B cell (primary cell): ENCODE results near the gene RUFY1. TPM values are rescaled to one million over a fixed set of nuclear protein-coding genes. Genes with fewer than 3 reads are reported as not detected.

Experiments
- ATAC-seq: fragments of 200-7000 bp; cut with Tn5 transposase; one replicate; pipeline ENCODE4 v1.10.0; 2021; ENCODE audit warnings: low read depth, mild to moderate bottlenecking, moderate number of reproducible peaks, moderate library complexity
- CTCF ChIA-PET: fragments of 350-600 bp; sonication (Branson Sonifier 250); formaldehyde crosslinking; loops from one replicate; lab custom pipeline; 2021; ENCODE audit warnings: antibody characterized with exemption, inconsistent platforms; lab: Charles Lee
- POLR2A ChIA-PET: fragments of 350-600 bp; sonication (Branson Sonifier 250); formaldehyde crosslinking; loops from one replicate; lab custom pipeline; 2021; ENCODE audit warnings: antibody characterized with exemption; lab: Charles Lee
- DNase-seq: peaks from one replicate; pipeline ENCODE4 v3.0.0; 2013
- H2AFZ ChIP-seq: 2 replicates; pipeline ENCODE4 v1.6.1; 2012; ENCODE audit warnings: mild to moderate bottlenecking, low read depth, low read length; ENCODE audit not compliant: insufficient read depth, poor library complexity, severe bottlenecking
- H3K27ac ChIP-seq, 2 donors: 1 replicate in 1 of 2; 2 replicates in 1 of 2; pipeline ENCODE4 v1.5.1; 2012 to 2013; ENCODE audit warnings: low read length in 2 of 2, mild to moderate bottlenecking in 2 of 2, moderate library complexity in 1 of 2
- H3K27me3 ChIP-seq, 4 experiments: fragments of 200-600 bp in 1 of 4; sonication (generic) in 1 of 4; replicated peaks in 1 of 4; 1 replicate in 2 of 4; 2 replicates in 2 of 4; pipeline versions ENCODE4 v1.6.1 to v1.7.0; 2013 to 2016; ENCODE audit warnings: low read length in 3 of 4, mild to moderate bottlenecking in 2 of 4, mixed read lengths in 1 of 4, moderate library complexity in 1 of 4; ENCODE audit not compliant: insufficient read depth in 4 of 4, control insufficient read depth in 3 of 4; ENCODE audit errors: control extremely low read depth in 1 of 4
- H3K36me3 ChIP-seq, 2 experiments: replicated peaks in 1 of 2; 1 replicate in 1 of 2; 2 replicates in 1 of 2; pipeline versions ENCODE4 v1.6.1 to v1.7.1; 2013; ENCODE audit warnings: low read length in 1 of 2; ENCODE audit not compliant: insufficient read depth in 2 of 2, control insufficient read depth in 1 of 2; ENCODE audit errors: control extremely low read depth in 1 of 2, extremely low read depth in 1 of 2
- H3K4me1 ChIP-seq, 2 donors: fragments of 200-600 bp in 1 of 2; sonication (generic) in 1 of 2; 1 replicate in 1 of 2; 2 replicates in 1 of 2; pipeline versions ENCODE4 v1.5.1 to v1.6.1; 2013 to 2017; ENCODE audit warnings: low read length in 2 of 2; ENCODE audit not compliant: control insufficient read depth in 2 of 2, insufficient read depth in 2 of 2
- H3K4me2 ChIP-seq: replicated peaks from 2 replicates; pipeline ENCODE3; 2012; ENCODE audit warnings: mild to moderate bottlenecking, low read depth, low read length; ENCODE audit not compliant: poor library complexity, severe bottlenecking
- H3K4me3 ChIP-seq, 5 experiments: fragments of 200-600 bp in 1 of 5; sonication (generic) in 1 of 5; 1 replicate in 3 of 5; 2 replicates in 2 of 5; pipeline versions ENCODE4 v1.5.1 to v1.7.0; 2011 to 2016; ENCODE audit warnings: low read length in 4 of 5, mild to moderate bottlenecking in 4 of 5, low read depth in 2 of 5, control low read depth in 1 of 5, moderate library complexity in 1 of 5; ENCODE audit not compliant: insufficient read depth in 1 of 5; ENCODE audit errors: control extremely low read depth in 1 of 5, extremely low read depth in 1 of 5
- H3K79me2 ChIP-seq: fragments of 200-600 bp; sonication (generic); one replicate; pipeline ENCODE4 v1.6.0; 2016; ENCODE audit warnings: low read length; ENCODE audit not compliant: control insufficient read depth, insufficient read depth
- H3K9ac ChIP-seq: fragments of 200-600 bp; sonication (generic); 2 replicates; pipeline ENCODE4 v1.6.1; 2017; ENCODE audit warnings: mild to moderate bottlenecking, low read length, moderate library complexity
- H3K9me3 ChIP-seq, 3 donors: one replicate each; pipeline versions ENCODE4 v1.6.1 to v1.7.1; 2013; ENCODE audit warnings: low read length in 2 of 3; ENCODE audit not compliant: control insufficient read depth in 2 of 3, insufficient read depth in 1 of 3; ENCODE audit errors: control extremely low read depth in 1 of 3
- H4K20me1 ChIP-seq: 2 replicates; pipeline ENCODE4 v1.6.0; 2012; ENCODE audit warnings: mild to moderate bottlenecking, low read length; ENCODE audit not compliant: insufficient read depth, control insufficient read depth, poor library complexity, severe bottlenecking
- H3K27ac Mint-ChIP-seq: one replicate; pipeline ENCODE4 v1.8.0; 2021; ENCODE audit warnings: mixed read lengths
- H3K27me3 Mint-ChIP-seq: one replicate; pipeline ENCODE4 v1.8.0; 2021; ENCODE audit warnings: mixed read lengths
- H3K4me1 Mint-ChIP-seq: one replicate; pipeline ENCODE4 v1.8.0; 2021; ENCODE audit warnings: mixed read lengths
- H3K4me3 Mint-ChIP-seq: one replicate; pipeline ENCODE4 v1.8.0; 2021; ENCODE audit warnings: mixed read lengths
- H3K9me3 Mint-ChIP-seq: one replicate; pipeline ENCODE4 v1.8.0; 2022; ENCODE audit warnings: mixed read lengths; ENCODE audit not compliant: insufficient read depth
- EZH2 ChIP-seq: IDR thresholded peaks from 2 replicates; pipeline ENCODE4 v1.6.1; 2012; ENCODE audit warnings: borderline replicate concordance, low read depth, mild to moderate bottlenecking, moderate library complexity, low read length; ENCODE audit not compliant: insufficient read depth, poor library complexity, severe bottlenecking
- WGBS: methylation state at CpG from one replicate; pipeline ENCODE4 v1.1.5; 2013; ENCODE audit warnings: missing lambda C conversion rate; ENCODE audit not compliant: insufficient coverage; 5-methylcytosine and 5-hydroxymethylcytosine counted together
- intact Hi-C: fragments of 100-400 bp; cut with micrococcal nuclease; formaldehyde crosslinking; loops from one replicate; pipeline ENCODE4 v1.10.0; 2022
- polyA plus RNA-seq: library from polyadenylated mRNA; depleted of rRNA; stranded (reverse); fragments of >200 nt; gene quantifications from 2 replicates; pipeline ENCODE4 v1.2.3, GENCODE V29; 2012
- total RNA-seq, 2 donors: library from RNA; stranded (reverse); fragments of 120-200 nt in 1 of 2; gene quantifications; 1 replicate in 1 of 2; 2 replicates in 1 of 2; pipeline versions ENCODE4 v1.2.3 to v1.2.4, GENCODE V29; 2013 to 2022
- TF ChIP-seq, protein P1 (sequence below): fragments of 200-600 bp; IDR thresholded peaks from one replicate; pipeline ENCODE4 v1.8.0; 2022; ENCODE audit warnings: antibody characterized with exemption, mild to moderate bottlenecking

Gene RUFY1
- total and polyA plus RNA-seq, 2 donors (not counting 1 experiment from before 2014, with no cell fraction given): 38.5 to 99.8 TPM

GRCh38 chr5:179599973-179600372 lies 49.6 kb downstream of the RUFY1 start:
- ChIA-PET CTCF (no interaction called here), POLR2A (interaction anchor here (0.6 to 0.7 kb wide), 3 partner anchors 14 to 482 kb away, joined by 3 to 8 read pairs (median 3); no protein-coding TSS in a partner anchor)
- Mint-ChIP-seq H3K4me3 (no peak overlapping the region), H3K27me3 (no peaks in the 10 kb centered on the region), H3K27ac (no peak overlapping the region), H3K4me1 (no peaks in the 10 kb centered on the region), H3K9me3 (no peaks in the 10 kb centered on the region)
- WGBS: 82% methylated on average over 9 of the region's 9 CpGs
- DNase-seq (no peak), ATAC-seq (no peak)
- Histone ChIP-seq H3K79me2 (peaks cover 5% of the 10 kb centered on the region), H2AFZ (no peak overlapping the region), H3K4me3 (no peak overlapping the region), H3K9ac (no peak overlapping the region), H3K27me3 (no peaks in the 10 kb centered on the region), H4K20me1 (no peaks in the 10 kb centered on the region), H3K4me2 (no peak overlapping the region), H3K27ac (no peak overlapping the region), H3K36me3 (peaks cover 6 to 66% of the 10 kb centered on the region in 2 experiments), H3K4me1 (no peaks in the 10 kb centered on the region), H3K9me3 (no peaks in the 10 kb centered on the region)
- intact Hi-C loops: no loop called here
- TF ChIP-seq, protein P1, sequence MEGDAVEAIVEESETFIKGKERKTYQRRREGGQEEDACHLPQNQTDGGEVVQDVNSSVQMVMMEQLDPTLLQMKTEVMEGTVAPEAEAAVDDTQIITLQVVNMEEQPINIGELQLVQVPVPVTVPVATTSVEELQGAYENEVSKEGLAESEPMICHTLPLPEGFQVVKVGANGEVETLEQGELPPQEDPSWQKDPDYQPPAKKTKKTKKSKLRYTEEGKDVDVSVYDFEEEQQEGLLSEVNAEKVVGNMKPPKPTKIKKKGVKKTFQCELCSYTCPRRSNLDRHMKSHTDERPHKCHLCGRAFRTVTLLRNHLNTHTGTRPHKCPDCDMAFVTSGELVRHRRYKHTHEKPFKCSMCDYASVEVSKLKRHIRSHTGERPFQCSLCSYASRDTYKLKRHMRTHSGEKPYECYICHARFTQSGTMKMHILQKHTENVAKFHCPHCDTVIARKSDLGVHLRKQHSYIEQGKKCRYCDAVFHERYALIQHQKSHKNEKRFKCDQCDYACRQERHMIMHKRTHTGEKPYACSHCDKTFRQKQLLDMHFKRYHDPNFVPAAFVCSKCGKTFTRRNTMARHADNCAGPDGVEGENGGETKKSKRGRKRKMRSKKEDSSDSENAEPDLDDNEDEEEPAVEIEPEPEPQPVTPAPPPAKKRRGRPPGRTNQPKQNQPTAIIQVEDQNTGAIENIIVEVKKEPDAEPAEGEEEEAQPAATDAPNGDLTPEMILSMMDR: no peak
- no peak for TF ChIP-seq EZH2

- Histone ChIP-seq H3K9ac (no peak overlapping the region), H3K27ac (no peak overlapping the region), H3K36me3 (peaks cover 2 to 70% of the 10 kb centered on the region in 2 experiments), H3K79me2 (no peaks in the 10 kb centered on the region), H4K20me1 (no peaks in the 10 kb centered on the region), H3K27me3 (no peaks in the 10 kb centered on the region), H3K4me1 (no peaks in the 10 kb centered on the region), H3K4me3 (no peak overlapping the region), H2AFZ (no peak overlapping the region), H3K4me2 (no peak overlapping the region), H3K9me3 (no peaks in the 10 kb centered on the region)
- Mint-ChIP-seq H3K27me3 (no peaks in the 10 kb centered on the region), H3K4me3 (no peak overlapping the region), H3K9me3 (no peaks in the 10 kb centered on the region), H3K4me1 (no peaks in the 10 kb centered on the region), H3K27ac (no peak overlapping the region)
- ChIA-PET CTCF (no interaction called here), POLR2A (no interaction called here)
- ATAC-seq (no peak), DNase-seq (no peak)
- TF ChIP-seq EZH2: no peak
- TF ChIP-seq, protein P1: no peak
- intact Hi-C loops: no loop called here
- WGBS: 98% methylated on average over 18 of the region's 18 CpGs
Observed at GRCh38 chr5:179601871-179602625, 51.7 kb downstream of the RUFY1 start.
